ENCODE data around the gene CCDC186. TPM values are rescaled to one million over a fixed set of nuclear protein-coding genes. Genes with fewer than 3 reads are reported as not detected.

Gene CCDC186
- total RNA-seq, 1 experiment from 2014 or later: 14.4 TPM

DNA sequence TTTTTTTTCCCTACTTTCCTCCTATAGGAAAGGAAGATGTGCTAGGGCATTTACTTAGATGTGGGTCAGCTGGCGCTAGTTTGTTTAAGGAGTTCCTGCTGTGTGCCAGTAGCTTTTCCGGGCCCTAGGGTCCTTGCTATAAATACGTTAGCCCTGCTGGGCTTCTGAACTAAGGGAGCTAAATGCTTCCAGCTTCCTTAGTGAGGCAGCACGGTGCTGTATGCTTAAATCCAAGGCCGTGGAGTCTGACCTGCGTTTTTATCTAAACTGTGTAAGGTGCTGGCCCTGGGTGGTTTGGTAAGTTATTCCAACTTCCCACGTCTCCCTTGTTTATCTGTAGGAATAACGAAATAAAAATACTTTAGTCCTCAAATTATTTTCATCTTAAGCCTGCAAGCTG lies 5.7 kb upstream of the CCDC186 start:
- in situ Hi-C loops (cut with HindIII; ENCODE audit: low pct_unique_long_range_greater_than_20kb, low sequenced_read_pairs): no loop called here
- CTCF ChIA-PET: no interaction called here

DNA sequence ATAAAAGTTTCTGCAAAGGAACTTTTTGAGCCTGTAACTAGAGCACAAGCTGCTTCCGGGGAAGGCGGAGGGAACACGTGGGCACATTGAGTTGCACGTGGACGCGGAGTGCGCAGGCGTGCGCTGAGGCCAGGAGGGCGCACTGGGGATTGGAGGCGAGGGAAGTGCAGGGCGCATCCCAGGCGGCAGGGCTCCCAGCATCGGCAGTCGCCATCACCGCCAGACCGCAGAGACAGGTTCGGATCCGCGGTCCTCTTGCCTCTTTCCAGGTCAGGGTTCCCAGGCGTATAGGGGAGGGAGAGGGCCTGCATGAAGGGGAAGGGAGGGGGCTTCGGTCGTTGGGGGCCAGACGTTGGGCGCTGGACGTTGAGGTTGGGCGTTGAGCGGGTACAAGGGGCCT lies 5.1 kb upstream of the CCDC186 start, which contains the start of gene TDRD1:
Gene TDRD1, plus strand, starts transcription at position 206 of the 400 bp plus-strand sequence. CDS start 8,479 bp downstream, outside the sequence.
- in situ Hi-C loops (cut with HindIII; ENCODE audit: low pct_unique_long_range_greater_than_20kb, low sequenced_read_pairs): no loop called here
- H3K4me3 ChIP-seq (ENCODE audit: low read depth in 2 of 2, low read length in 2 of 2): peak within 1 kb of the TSS; percentile 10 to 37; a peak in 3 of 4 replicates
- H3K4me1 ChIP-seq (ENCODE audit: control insufficient read depth, insufficient read depth, low read length): peaks cover 11% of the 10 kb centered on the region; the same call in 1 of the 2 replicates
- intact Hi-C loops (cut with micrococcal nuclease; ENCODE audit: unreplicated experiment): loop anchor here (10.0 kb wide), 1 partner anchor 246 kb away; no protein-coding TSS in a partner anchor
- no peaks in the 10 kb centered on the region for H3K36me3 ChIP-seq (ENCODE audit: control insufficient read depth, insufficient read depth, low read length)
- peak within 1 kb of the TSS; percentile 29; the same call in 1 of the 2 replicates for H3K27ac ChIP-seq (ENCODE audit: low read length)
- H3K9me3 ChIP-seq (ENCODE audit: control insufficient read depth, insufficient read depth, low read depth, low read length): no peaks in the 10 kb centered on the region
- BruUV-seq (replicated peaks): no TSS peak
- ATAC-seq (no peak), DNase-seq (ENCODE audit: low read depth, low spot score) (no peak)
- ChIA-PET POLR2A (no interaction called here), CTCF (no interaction called here)
- TF ChIP-seq, protein P1, sequence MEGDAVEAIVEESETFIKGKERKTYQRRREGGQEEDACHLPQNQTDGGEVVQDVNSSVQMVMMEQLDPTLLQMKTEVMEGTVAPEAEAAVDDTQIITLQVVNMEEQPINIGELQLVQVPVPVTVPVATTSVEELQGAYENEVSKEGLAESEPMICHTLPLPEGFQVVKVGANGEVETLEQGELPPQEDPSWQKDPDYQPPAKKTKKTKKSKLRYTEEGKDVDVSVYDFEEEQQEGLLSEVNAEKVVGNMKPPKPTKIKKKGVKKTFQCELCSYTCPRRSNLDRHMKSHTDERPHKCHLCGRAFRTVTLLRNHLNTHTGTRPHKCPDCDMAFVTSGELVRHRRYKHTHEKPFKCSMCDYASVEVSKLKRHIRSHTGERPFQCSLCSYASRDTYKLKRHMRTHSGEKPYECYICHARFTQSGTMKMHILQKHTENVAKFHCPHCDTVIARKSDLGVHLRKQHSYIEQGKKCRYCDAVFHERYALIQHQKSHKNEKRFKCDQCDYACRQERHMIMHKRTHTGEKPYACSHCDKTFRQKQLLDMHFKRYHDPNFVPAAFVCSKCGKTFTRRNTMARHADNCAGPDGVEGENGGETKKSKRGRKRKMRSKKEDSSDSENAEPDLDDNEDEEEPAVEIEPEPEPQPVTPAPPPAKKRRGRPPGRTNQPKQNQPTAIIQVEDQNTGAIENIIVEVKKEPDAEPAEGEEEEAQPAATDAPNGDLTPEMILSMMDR (IDR thresholded peaks at IDR 0.05): no peak
- TF ChIP-seq, protein P2, sequence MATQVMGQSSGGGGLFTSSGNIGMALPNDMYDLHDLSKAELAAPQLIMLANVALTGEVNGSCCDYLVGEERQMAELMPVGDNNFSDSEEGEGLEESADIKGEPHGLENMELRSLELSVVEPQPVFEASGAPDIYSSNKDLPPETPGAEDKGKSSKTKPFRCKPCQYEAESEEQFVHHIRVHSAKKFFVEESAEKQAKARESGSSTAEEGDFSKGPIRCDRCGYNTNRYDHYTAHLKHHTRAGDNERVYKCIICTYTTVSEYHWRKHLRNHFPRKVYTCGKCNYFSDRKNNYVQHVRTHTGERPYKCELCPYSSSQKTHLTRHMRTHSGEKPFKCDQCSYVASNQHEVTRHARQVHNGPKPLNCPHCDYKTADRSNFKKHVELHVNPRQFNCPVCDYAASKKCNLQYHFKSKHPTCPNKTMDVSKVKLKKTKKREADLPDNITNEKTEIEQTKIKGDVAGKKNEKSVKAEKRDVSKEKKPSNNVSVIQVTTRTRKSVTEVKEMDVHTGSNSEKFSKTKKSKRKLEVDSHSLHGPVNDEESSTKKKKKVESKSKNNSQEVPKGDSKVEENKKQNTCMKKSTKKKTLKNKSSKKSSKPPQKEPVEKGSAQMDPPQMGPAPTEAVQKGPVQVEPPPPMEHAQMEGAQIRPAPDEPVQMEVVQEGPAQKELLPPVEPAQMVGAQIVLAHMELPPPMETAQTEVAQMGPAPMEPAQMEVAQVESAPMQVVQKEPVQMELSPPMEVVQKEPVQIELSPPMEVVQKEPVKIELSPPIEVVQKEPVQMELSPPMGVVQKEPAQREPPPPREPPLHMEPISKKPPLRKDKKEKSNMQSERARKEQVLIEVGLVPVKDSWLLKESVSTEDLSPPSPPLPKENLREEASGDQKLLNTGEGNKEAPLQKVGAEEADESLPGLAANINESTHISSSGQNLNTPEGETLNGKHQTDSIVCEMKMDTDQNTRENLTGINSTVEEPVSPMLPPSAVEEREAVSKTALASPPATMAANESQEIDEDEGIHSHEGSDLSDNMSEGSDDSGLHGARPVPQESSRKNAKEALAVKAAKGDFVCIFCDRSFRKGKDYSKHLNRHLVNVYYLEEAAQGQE (IDR thresholded peaks at IDR 0.05; ENCODE audit: insufficient read depth in 1 of 2, low read depth in 2 of 2, low read length in 1 of 2): no peak
- TF ChIP-seq SIN3A (IDR thresholded peaks at IDR 0.05; ENCODE audit: borderline replicate concordance, insufficient read depth, low read depth, low read length) (no peak), TCF7L2 (IDR thresholded peaks at IDR 0.05; ENCODE audit: low read depth, low read length) (no peak), POLR2AphosphoS5 (IDR thresholded peaks at IDR 0.05; ENCODE audit: low read depth, low read length) (no peak)
- H3K27me3 ChIP-seq (ENCODE audit: control insufficient read depth, insufficient read depth, low read length): no peaks in the 10 kb centered on the region; the same call in 1 of the 2 replicates

More for the DNA sequence above, 5.7 kb upstream of the CCDC186 start:
- peak; percentile 68 for ATAC-seq
- TF ChIP-seq, protein P1 (IDR thresholded peaks at IDR 0.05): no peak
- no peak for TF ChIP-seq SIN3A (IDR thresholded peaks at IDR 0.05; ENCODE audit: borderline replicate concordance, insufficient read depth, low read depth, low read length)
- no peak for TF ChIP-seq POLR2AphosphoS5 (IDR thresholded peaks at IDR 0.05; ENCODE audit: low read depth, low read length)
- TF ChIP-seq TCF7L2 (IDR thresholded peaks at IDR 0.05; ENCODE audit: low read depth, low read length): no peak
- TF ChIP-seq, protein P2 (IDR thresholded peaks at IDR 0.05; ENCODE audit: insufficient read depth in 1 of 2, low read depth in 2 of 2, low read length in 1 of 2): no peak
- Histone ChIP-seq H3K4me3 (ENCODE audit: low read depth in 2 of 2, low read length in 2 of 2) (no peak overlapping the region; a peak in 1 of 4 replicates), H3K36me3 (ENCODE audit: control insufficient read depth, insufficient read depth, low read length) (no peaks in the 10 kb centered on the region), H3K9me3 (ENCODE audit: control insufficient read depth, insufficient read depth, low read depth, low read length) (no peaks in the 10 kb centered on the region), H3K27me3 (ENCODE audit: control insufficient read depth, insufficient read depth, low read length) (no peaks in the 10 kb centered on the region; the same call in 1 of the 2 replicates), H3K27ac (ENCODE audit: low read length) (peak overlapping the region; percentile 29; the same call in 1 of the 2 replicates), H3K4me1 (ENCODE audit: control insufficient read depth, insufficient read depth, low read length) (peaks cover 10% of the 10 kb centered on the region; the same call in 1 of the 2 replicates)
- BruUV-seq (replicated peaks): no TSS peak
- POLR2A ChIA-PET: interaction anchor here (0.6 kb wide), 1 partner anchor 229 kb away, joined by 3 read pairs; no protein-coding TSS in a partner anchor
- no peak for DNase-seq (ENCODE audit: low read depth, low spot score)
- intact Hi-C loops (cut with micrococcal nuclease; ENCODE audit: unreplicated experiment): loop anchor here (10.0 kb wide), 1 partner anchor 245 kb away; no protein-coding TSS in a partner anchor

All from Panc1 (cell line).